Tibial nerve (tissue), 4 donors: ENCODE results near the gene FCAR.

Source experiments
- CTCF ChIP-seq, 5 experiments: fragments of 200-600 bp in 3 of 5; fragments of 450-650 bp in 2 of 5; sonication (generic) in 3 of 5; IDR thresholded peaks; one replicate each; pipeline ENCODE4 v1.5.1; 2016 to 2019; ENCODE audit warnings: antibody characterized with exemption in 5 of 5, mild to moderate bottlenecking in 3 of 5, moderate library complexity in 2 of 5
- EP300 ChIP-seq, 2 donors: sonication (generic); formaldehyde crosslinking; IDR thresholded peaks; one replicate each; pipeline ENCODE4 v1.6.1; 2017; ENCODE audit warnings: antibody characterized with exemption in 2 of 2, mild to moderate bottlenecking in 1 of 2

GRCh38 chr19:54918499-54918898 is 44.5 kb downstream of the FCAR start:
- no peak for TF ChIP-seq EP300 (IDR thresholded peaks at IDR 0.05)
- TF ChIP-seq CTCF (IDR thresholded peaks at IDR 0.05), result no peak
